Measurements from ENCODE around the gene FAM8A1.

Gene FAM8A1

DNA sequence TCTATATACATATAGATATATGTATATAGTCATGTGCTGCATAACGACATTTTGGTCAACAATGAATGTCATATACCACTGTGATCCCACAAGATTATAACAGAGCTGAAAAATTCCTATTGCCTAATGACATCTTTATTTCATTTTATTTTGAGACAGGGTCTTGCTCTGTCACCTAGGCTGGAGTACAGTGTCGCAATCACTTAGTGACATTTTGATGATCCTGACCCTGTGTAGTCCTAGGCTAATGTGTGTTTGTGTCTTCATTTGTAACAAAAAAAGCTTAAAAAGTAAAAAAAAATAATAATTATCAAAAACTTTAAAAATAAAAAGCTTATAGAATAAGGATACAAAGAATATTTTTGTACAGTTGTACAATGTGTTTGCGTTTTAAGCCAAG, 4.0 kb upstream of the FAM8A1 start:
- H3K9me3 ChIP-seq = no peaks in the 10 kb centered on the region
- TF ChIP-seq, protein P1, sequence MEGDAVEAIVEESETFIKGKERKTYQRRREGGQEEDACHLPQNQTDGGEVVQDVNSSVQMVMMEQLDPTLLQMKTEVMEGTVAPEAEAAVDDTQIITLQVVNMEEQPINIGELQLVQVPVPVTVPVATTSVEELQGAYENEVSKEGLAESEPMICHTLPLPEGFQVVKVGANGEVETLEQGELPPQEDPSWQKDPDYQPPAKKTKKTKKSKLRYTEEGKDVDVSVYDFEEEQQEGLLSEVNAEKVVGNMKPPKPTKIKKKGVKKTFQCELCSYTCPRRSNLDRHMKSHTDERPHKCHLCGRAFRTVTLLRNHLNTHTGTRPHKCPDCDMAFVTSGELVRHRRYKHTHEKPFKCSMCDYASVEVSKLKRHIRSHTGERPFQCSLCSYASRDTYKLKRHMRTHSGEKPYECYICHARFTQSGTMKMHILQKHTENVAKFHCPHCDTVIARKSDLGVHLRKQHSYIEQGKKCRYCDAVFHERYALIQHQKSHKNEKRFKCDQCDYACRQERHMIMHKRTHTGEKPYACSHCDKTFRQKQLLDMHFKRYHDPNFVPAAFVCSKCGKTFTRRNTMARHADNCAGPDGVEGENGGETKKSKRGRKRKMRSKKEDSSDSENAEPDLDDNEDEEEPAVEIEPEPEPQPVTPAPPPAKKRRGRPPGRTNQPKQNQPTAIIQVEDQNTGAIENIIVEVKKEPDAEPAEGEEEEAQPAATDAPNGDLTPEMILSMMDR (IDR thresholded peaks at IDR 0.05; ENCODE audit: low read depth, low read length) = no peak
- H3K4me1 ChIP-seq = no peaks in the 10 kb centered on the region
- no peaks in the 10 kb centered on the region for H3K36me3 ChIP-seq
- H3K4me3 ChIP-seq (ENCODE audit: low read depth, low read length) = no peak overlapping the region
- no peak for DNase-seq
- H3K27me3 ChIP-seq = no peaks in the 10 kb centered on the region

GRCh38 chr6:17600527-17601385, 654 bp downstream of the FAM8A1 start:
- Histone ChIP-seq H3K9me3 (no peaks in the 10 kb centered on the region), H3K4me3 (ENCODE audit: low read depth, low read length) (peak overlapping the region; percentile 86), H3K36me3 (no peaks in the 10 kb centered on the region; the same call in 1 of the 2 replicates), H3K4me1 (no peaks in the 10 kb centered on the region), H3K27me3 (no peaks in the 10 kb centered on the region)
- DNase-seq = peak; percentile 49
- TF ChIP-seq, protein P1 (IDR thresholded peaks at IDR 0.05; ENCODE audit: low read depth, low read length) = no peak

DNA sequence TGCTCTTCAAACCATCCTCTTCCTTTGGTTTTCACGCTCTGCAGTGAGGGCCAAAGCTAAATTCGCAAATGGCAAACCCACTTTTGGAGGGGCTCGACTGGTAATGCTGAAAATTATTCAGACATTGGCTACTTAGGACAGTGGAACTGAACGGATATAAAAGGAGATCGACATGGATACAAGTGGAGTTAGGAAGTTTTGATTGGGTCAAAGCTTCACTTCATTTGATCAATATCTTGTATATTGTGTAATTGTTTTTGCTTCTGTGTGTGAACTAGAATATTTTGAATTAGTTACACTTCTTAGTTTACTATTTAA, 1.2 kb downstream of the FAM8A1 start:
- TF ChIP-seq, protein P1 (IDR thresholded peaks at IDR 0.05; ENCODE audit: low read depth, low read length) = no peak
- Histone ChIP-seq H3K4me1 (no peaks in the 10 kb centered on the region), H3K27me3 (no peaks in the 10 kb centered on the region), H3K4me3 (ENCODE audit: low read depth, low read length) (peak overlapping the region; percentile 86), H3K36me3 (no peaks in the 10 kb centered on the region; the same call in 1 of the 2 replicates), H3K9me3 (no peaks in the 10 kb centered on the region)
- no peak for DNase-seq

DNA sequence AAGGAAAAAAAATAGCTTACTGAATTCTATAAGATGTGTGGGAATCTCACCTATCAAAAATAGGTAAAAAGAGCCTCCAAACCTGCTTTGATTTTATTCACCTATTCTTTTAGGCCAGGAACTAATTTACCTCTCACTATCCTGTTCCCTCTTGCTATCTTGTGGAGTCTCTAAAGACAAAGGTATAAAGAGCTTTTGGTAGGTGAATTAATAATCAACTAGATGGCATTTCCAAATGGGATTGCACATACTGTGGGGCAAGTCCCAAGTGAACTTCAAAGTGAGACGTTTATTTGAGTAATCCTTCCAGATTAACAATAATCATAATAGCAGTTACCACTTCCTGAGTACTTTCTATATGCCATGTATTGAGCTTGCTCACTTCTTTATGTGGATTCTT, 2.8 kb downstream of the FAM8A1 start:
- no peaks in the 10 kb centered on the region for H3K4me1 ChIP-seq
- H3K4me3 ChIP-seq (ENCODE audit: low read depth, low read length) = no peak overlapping the region
- DNase-seq = no peak
- TF ChIP-seq, protein P1 (IDR thresholded peaks at IDR 0.05; ENCODE audit: low read depth, low read length) = no peak
- no peaks in the 10 kb centered on the region for H3K27me3 ChIP-seq
- no peaks in the 10 kb centered on the region for H3K9me3 ChIP-seq
- peaks cover 5% of the 10 kb centered on the region for H3K36me3 ChIP-seq

DNA sequence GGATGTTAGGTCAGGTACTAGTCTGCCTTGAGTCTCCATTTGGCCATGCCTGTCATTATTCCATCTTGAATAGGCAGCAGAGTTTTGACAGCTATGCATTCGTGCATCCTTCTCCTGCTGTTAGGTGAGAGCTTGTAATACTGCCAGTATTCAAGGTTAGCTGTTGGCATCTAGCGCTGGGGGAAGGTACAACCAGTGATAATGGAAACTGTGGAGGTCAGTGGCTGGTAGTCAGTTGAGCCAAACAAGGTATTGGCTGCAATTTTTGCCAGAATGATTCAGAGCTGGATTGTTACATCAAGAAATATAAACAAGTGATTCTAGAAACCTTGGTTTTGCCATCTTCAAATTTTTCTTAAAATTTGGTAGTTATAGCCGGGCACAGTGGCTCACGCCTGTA, 6.5 kb downstream of the FAM8A1 start:
- Histone ChIP-seq H3K4me1 (no peaks in the 10 kb centered on the region), H3K4me3 (ENCODE audit: low read depth, low read length) (no peak overlapping the region), H3K9me3 (no peaks in the 10 kb centered on the region), H3K36me3 (peaks cover 11% of the 10 kb centered on the region), H3K27me3 (no peaks in the 10 kb centered on the region)
- TF ChIP-seq, protein P1 (IDR thresholded peaks at IDR 0.05; ENCODE audit: low read depth, low read length) = no peak
- no peak for DNase-seq

- H3K4me3 ChIP-seq (ENCODE audit: low read depth, low read length) = no peak overlapping the region
- DNase-seq = no peak
- TF ChIP-seq, protein P1 (IDR thresholded peaks at IDR 0.05; ENCODE audit: low read depth, low read length) = no peak
- H3K4me1 ChIP-seq = no peaks in the 10 kb centered on the region
- H3K27me3 ChIP-seq = no peaks in the 10 kb centered on the region
- H3K36me3 ChIP-seq = peaks cover 21% of the 10 kb centered on the region
- no peaks in the 10 kb centered on the region for H3K9me3 ChIP-seq
Measured at GRCh38 chr6:17610835-17611234, 10.7 kb downstream of the FAM8A1 start.

Measured in BE2C (cell line).